Measurements from ENCODE around the gene CSTPP1.
A peak's percentile ranks its signal among the peaks of the same experiment; 100 is the strongest.
"Not testable (repeated sequence)": the region's sequence is repeated elsewhere in the genome, so short reads cannot be mapped to it uniquely, and the experiment has no call there.

The CSTPP1 gene

GRCh38 chr11:46912526-46913150 lies 23.9 kb upstream of the CSTPP1 start:
- no peak for DNase-seq

DNA sequence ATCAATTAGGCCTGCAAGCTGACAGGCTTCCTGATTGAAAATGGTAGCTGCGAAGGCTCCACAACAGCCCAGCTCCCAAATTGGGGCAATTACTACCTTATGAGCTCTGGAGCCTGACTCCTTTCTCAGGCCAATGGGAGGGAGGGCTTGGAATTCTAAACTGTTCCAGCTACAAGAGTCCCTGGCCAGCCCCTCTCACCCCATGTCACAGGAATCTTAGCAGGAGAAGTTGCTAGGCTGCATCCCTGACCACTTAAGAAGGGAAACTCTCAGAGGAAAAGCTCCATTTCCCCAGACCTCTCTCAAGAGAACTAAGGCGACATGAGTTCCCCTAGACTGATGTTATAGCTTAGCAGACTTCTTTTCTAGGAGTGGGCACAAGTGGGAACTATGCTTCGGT lies 23.1 kb upstream of the CSTPP1 start:
- no peak for DNase-seq

DNA sequence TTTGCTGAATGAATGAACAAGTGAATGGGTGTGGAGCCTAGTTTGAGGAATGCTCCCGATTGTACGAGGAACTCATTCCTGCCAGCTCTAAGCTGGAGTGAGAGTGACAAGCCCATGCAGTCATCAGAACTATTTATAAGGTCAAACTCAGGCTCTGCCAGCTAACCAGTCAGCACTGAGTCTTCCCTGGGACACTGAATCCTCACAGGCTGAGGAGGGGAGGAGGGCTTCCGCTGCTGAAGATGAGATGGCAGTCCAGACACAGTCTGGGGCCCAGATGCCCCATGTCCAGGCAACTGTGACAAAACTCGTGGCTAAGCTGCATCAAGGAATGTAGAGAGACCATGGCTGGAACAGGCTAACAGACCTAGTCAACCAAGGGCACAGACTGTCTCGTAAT lies 22.2 kb upstream of the CSTPP1 start:
- DNase-seq, result no peak

DNA sequence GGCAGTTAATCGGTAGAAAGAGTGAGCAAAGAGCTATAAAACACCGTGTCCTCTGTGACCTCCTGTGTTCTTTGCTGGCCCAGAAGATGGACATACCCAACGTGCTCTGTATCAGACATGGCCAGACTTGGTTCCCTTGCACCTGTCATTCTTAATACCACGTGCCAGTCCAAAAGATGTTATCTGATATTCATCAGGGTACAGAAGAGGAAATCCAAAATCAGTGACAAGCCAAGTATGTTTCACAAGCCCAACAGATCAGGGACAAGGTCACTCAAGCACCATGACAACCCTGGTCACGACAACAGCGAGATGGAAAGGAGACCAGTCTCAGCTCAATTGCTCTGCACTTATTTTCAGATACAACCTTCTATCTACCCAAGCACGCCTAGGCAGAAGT lies 21.7 kb upstream of the CSTPP1 start:
- DNase-seq, result no peak

DNA sequence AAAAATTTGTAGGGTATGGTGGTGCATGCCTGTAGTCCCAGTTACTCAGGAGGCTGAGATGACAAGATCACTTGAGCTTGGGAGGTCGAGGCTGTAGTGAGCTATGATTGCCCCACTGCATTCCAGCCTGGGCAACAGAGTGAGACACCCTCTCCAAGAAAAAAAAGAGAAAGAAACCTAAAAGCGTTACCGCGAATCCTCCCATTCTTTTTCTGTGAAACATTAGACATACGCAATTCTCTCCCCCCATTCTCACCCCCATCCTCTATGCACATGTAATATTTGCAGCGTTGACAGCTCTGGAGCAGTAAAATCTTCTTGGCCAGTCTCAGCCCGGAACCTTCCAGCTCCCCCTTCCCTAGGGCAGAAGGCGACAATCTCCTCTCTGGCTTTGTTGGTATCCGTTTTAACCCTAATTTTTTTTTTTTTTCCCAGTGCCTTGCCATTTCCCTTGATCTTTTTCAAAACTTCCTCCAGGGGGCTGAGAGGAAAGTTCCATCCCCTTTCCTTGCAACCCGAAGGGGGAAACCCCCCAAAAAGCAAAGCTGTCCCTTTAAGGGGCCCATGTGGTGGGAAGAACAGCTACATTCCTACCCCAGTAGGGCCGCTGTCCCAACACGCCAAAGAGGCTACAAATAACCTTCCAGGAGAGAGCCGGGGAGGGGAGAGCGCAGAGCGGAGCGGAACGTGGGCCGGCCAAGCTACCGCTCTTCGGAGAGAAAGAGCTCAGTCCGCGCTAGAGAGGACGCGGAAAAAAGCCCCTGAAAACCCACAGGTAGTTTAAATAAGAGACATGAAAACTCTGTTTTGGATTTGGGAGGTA lies 20.1 kb upstream of the CSTPP1 start:
- DNase-seq, result peak; percentile 28 to 38

- no peak for DNase-seq
Observed at GRCh38 chr11:46917109-46917761, 19.3 kb upstream of the CSTPP1 start.

DNA sequence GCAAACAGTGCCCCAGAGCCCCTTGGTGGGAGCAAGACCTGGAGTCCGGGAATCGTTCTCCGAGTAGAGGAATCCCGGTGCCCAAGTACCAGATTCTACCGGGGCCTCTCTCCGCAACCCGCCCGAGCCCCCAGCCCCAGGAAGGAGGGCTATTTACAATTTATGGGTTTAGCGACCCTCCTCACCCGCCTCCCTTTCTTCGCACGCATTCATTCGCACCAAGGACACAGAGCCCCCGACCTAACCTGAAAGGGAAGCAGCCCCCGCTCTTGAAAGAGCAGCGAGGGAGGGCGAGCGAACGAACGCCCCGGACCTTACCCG lies 18.8 kb upstream of the CSTPP1 start:
- DNase-seq, result no peak

- peak; percentile 29 to 44 for DNase-seq
Observed at GRCh38 chr11:46918083-46918787, 18.3 kb upstream of the CSTPP1 start, which contains the start of gene LRP4. LRP4 (minus strand) TSS chr11:46918550; CDS start chr11:46918379, 171 bp downstream.

DNA sequence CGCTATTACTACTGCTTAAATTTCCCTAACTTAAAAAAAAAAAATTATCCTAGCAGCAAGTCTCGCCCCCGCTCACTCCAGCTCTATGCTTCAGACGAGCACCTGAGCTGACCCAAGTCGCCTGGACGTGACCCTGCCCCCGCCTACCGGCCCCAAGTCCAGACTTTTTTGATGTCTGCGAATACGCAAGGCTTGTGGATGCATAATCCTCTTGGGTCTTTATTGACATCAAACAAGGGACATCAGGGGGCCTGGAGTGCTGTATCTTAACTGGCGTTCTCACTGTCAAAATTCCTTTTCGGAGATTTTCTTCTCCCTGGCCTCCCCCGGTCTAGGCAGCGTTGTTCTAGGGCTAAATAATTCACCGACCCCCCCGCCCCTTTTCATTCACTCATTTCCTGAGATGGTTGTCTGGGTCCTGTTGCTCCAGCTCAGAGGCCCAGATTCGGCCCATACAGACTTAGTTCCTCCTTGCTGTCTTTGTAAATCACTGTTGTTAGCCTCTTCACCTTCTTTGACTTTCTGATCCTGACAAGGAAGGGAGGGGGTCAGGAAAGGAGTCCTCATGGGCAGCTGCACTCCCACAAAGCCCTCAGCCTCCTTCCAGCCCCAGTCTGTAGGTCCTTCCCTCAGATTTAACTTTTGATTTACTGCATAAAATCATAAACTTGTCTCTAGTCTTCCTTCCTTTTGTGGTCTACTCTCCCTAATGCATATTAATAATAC lies 17.6 kb upstream of the CSTPP1 start:
- DNase-seq, result no peak

GRCh38 chr11:46920755-46921154 lies 15.8 kb upstream of the CSTPP1 start:
- no peak for DNase-seq

- not testable (repeated sequence) for DNase-seq
Observed at GRCh38 chr11:46927928-46928327, 8.6 kb upstream of the CSTPP1 start.

GRCh38 chr11:46928701-46929100 lies 7.9 kb upstream of the CSTPP1 start:
- DNase-seq, result not testable (repeated sequence)

DNA sequence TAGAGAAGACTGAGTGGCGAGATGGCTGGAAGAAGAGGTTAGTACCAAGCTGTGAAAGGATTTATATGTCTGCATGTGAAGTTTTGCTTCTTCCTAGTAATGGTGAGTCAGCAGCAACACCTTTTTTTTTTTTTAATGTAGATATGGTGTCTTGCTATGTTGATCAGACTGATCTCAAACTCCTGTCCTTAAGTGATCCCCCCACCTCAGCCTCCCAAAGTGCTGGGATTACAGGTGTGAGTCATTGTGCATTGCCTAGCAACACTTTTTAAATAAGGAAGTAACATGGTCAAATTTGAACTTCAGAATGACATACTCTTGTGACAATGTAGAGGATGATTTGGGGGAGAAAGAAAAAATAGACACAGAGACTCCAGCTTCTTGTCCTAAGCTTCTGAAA lies 6.5 kb upstream of the CSTPP1 start:
- DNase-seq, result no peak

GRCh38 chr11:46942172-46942571 lies 5.6 kb downstream of the CSTPP1 start:
- DNase-seq, result no peak

DNA sequence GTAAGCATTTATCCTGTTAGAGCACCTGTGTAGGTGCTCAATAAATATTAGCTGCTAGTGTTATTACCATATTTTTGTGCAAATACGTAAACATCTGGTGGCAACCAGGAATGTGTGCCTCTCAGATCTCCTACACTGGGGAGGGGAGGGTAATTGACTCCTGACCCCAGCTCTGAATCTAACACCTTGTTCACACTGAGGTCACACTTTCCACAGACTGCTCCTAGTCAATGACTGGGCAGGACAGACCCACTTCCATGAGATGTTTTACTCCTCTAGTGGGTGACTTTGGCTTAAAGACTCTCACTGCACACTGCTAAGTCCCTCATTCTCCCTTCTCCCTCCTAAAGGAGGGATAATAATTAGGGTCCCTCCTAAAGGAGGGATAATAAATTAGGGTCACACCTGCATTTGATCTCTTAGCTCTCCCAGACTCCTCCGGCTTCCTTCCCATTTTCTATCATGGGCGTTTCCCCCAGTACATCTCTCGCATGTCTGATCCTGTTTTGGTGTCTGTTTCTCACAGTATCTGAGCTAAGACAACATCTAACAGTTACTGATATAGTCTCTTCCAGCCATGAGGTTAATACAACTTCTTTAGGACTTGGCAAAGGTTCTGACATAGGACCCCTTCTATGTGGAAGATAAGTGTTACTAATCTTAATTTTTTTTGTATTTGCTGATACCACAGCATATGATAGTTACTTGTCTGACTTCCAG lies 8.0 kb downstream of the CSTPP1 start:
- DNase-seq, result no peak

- DNase-seq, result no peak
Observed at GRCh38 chr11:46947399-46948077, 11.0 kb downstream of the CSTPP1 start.

- no peak for DNase-seq
Observed at GRCh38 chr11:46948378-46949131, 12.0 kb downstream of the CSTPP1 start.

GRCh38 chr11:46949297-46949696 lies 12.7 kb downstream of the CSTPP1 start:
- no peak for DNase-seq

GRCh38 chr11:46951864-46952263 lies 15.3 kb downstream of the CSTPP1 start:
- no peak for DNase-seq

GRCh38 chr11:46952553-46952952 lies 16.0 kb downstream of the CSTPP1 start:
- DNase-seq, result no peak

DNA sequence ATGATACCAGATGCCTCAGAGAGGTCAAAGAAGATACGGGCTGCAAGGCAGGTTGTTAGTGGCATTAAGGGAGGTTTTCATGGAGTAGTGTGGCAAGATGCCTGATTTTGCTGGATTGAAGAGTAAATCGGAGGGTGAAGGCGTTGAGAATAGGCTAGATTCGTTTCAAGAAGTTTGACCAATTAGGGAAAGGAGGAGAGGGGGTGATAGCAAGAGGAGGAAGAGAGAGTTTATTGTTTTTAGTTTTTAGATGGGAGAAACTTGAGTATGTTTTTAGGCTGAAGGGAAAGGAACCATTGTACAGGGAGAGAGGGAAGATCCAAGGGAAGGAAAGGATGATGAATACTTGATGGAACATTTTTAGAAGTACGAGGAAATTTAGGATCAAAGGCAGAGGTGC lies 16.5 kb downstream of the CSTPP1 start:
- DNase-seq, result no peak
